Spinal cord (tissue), 10 donors: ENCODE data around the gene SPON1. TPM values are rescaled to one million over a fixed set of nuclear protein-coding genes. Genes with fewer than 3 reads are reported as not detected.
"Not testable (repeated sequence)": the region's sequence is repeated elsewhere in the genome, so short reads cannot be mapped to it uniquely, and the experiment has no call there.

ENCODE experiments used
- DNase-seq, 6 donors: peaks; one replicate each; pipeline versions ENCODE4 v3.0.0 to v3.0.0-alpha.2; 2013 to 2015; ENCODE audit warnings: low spot score in 6 of 6, low read depth in 4 of 6
- H3K27ac ChIP-seq: one replicate; pipeline ENCODE4 v1.5.1; 2013; ENCODE audit warnings: low read depth, low read length, control low read depth
- H3K27me3 ChIP-seq: one replicate; pipeline ENCODE4 v1.6.1; 2013; ENCODE audit warnings: low read length; ENCODE audit not compliant: control insufficient read depth, insufficient read depth
- H3K36me3 ChIP-seq: one replicate; pipeline ENCODE4 v1.6.1; 2013; ENCODE audit warnings: low read length; ENCODE audit not compliant: control insufficient read depth, insufficient read depth
- H3K4me1 ChIP-seq: one replicate; pipeline ENCODE4 v1.6.1; 2013; ENCODE audit warnings: low read length; ENCODE audit not compliant: control insufficient read depth, insufficient read depth
- H3K4me3 ChIP-seq: one replicate; pipeline ENCODE4 v1.5.1; 2013; ENCODE audit warnings: low read depth, low read length, control low read depth
- H3K9me3 ChIP-seq: one replicate; pipeline ENCODE4 v1.6.1; 2013; ENCODE audit warnings: low read length; ENCODE audit not compliant: control insufficient read depth, insufficient read depth
- WGBS: methylation state at CpG from one replicate; pipeline ENCODE4 v1.1.5; 2013; ENCODE audit warnings: missing lambda C conversion rate; ENCODE audit not compliant: insufficient coverage; 5-methylcytosine and 5-hydroxymethylcytosine counted together
- polyA plus RNA-seq, 2 donors: library from polyadenylated mRNA; unstranded; fragments of 120-200 nt; gene quantifications; one replicate each; pipeline ENCODE4 v1.2.1, GENCODE V29; 2013; ENCODE audit not compliant: insufficient read length in 2 of 2
- total RNA-seq, 2 donors: library from RNA; depleted of rRNA in 1 of 2; stranded (reverse); fragments of 120-200 nt in 1 of 2; fragments of >200 nt in 1 of 2; gene quantifications; one replicate each; pipeline versions ENCODE4 v1.2.3 to v1.2.4, GENCODE V29; 2013 to 2014
- donor health status: healthy.

Gene SPON1
- total and polyA plus RNA-seq, 4 donors: 84.4 to 193 (median 106) TPM

DNA sequence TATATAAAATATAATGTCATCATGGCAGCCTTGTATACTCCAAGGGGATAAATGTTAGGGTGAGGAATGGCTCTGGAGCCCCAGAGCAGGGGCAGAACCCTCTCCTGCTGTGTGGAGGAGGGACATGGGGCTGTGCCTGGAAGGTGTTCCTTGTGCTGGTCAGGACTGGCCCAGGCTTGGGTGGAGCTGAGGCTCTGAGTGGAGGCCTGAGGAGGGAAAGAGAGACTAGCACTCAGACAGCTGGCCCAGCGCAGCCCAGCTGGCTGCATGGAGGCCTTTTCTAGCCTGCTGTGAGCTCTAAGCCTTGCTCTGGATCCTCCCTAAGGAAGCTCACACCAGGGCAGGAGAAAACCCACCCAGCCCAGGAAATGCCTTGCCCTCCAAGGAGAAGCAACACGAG is 282.9 kb downstream of the SPON1 start:
- no peak for DNase-seq
- Histone ChIP-seq H3K27me3 (no peaks in the 10 kb centered on the region), H3K4me1 (peaks cover 49% of the 10 kb centered on the region), H3K9me3 (no peaks in the 10 kb centered on the region), H3K4me3 (no peak overlapping the region), H3K36me3 (peaks cover 11% of the 10 kb centered on the region), H3K27ac (no peak overlapping the region)
- WGBS: 88% methylated on average over 2 of the region's 2 CpGs

DNA sequence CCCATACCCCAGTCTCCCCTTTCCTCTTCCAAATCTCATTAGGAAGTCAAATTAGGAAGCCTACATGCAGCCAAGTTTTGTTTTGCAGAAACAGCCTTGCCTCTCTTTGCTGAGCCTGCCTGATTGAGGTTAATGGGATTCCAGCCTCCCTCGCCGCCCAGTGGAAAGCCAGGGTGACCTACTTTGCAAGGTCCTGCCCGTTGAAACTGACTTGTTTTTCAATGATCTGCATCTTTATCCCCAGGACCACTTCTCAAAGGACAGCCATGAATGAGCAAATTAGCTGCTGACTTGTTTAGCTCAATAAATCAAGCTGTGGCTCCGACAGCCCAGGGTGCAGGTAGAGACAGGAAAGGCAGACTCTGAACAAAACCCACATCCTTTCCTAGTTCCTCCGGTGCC is 286.1 kb downstream of the SPON1 start:
- Histone ChIP-seq H3K27ac (peak overlapping the region; percentile 70), H3K27me3 (no peaks in the 10 kb centered on the region), H3K4me3 (no peak overlapping the region), H3K4me1 (peaks cover 37% of the 10 kb centered on the region), H3K9me3 (no peaks in the 10 kb centered on the region), H3K36me3 (peaks cover 11% of the 10 kb centered on the region)
- 17% methylated on average over 5 of the region's 5 CpGs for WGBS
- peak in 3 of 6 donors; percentile 57 to 91 (median 90) for DNase-seq

DNA sequence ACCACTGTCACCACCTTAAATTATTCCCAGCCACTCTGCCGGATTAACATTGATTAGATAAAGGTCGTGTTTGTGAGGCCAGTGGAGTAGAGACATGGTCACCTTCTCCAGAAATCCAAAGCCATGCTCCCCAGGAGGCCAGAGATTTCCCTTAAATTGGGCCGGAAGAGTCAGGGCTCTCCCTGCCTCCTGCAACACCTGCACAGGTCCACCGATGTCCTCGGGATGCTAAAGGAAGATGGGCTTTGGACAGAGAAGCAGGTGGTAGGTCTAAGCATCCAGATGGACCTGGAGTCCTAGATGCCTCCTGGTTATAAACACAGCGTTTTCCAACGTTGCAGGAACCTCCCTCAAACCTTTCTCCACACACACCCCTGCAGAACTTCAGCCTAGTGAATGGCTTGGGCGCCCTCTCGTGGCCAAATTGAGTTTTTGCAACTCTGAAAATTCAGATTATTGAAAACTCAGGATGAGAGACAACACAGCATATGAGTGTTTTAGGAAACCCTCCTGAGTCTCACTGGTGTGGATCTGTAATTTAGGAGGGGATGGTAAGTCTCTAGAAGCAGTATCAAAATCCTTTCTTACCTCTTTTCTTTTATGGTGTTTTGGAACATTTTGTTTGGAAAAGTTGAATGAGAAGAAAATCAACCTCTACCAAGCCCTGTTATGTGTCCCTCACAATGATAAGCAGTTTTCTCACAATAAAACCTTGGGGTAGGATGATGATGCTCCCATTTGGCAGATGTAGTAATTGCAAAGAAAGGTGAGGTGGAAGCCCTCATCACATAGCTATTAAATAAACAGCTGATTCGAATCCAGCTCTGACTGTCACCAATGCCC is 286.8 kb downstream of the SPON1 start:
- H3K27ac ChIP-seq: peak overlapping the region; percentile 70
- WGBS: 0% methylated on average over 3 of the region's 10 CpGs
- peaks cover 11% of the 10 kb centered on the region for H3K36me3 ChIP-seq
- H3K27me3 ChIP-seq: no peaks in the 10 kb centered on the region
- H3K9me3 ChIP-seq: no peaks in the 10 kb centered on the region
- DNase-seq: peak in 4 of 6 donors; percentile 67 to 95 (median 81)
- no peak overlapping the region for H3K4me3 ChIP-seq
- H3K4me1 ChIP-seq: peaks cover 42% of the 10 kb centered on the region

DNA sequence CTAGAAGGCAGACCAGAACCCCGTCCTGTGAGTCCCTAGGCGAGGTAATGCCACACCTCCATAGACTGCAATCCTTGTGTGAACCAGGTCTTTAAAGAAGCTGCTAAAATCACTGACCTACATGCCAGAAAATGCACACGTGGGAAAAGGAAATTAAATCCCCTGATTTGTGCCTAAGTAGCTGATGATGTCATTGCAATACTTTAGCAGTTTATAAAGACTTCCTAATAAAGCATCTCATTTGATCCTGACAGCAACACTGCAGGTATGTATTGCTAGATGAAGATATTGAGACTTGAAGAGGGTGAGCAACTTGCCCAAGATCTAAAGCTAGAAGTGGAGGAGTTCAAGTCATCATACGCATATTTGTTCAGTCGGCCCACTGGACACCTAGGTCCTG is 289.2 kb downstream of the SPON1 start:
- no peak for DNase-seq
- WGBS: 91% methylated on average over 4 of the region's 5 CpGs

DNA sequence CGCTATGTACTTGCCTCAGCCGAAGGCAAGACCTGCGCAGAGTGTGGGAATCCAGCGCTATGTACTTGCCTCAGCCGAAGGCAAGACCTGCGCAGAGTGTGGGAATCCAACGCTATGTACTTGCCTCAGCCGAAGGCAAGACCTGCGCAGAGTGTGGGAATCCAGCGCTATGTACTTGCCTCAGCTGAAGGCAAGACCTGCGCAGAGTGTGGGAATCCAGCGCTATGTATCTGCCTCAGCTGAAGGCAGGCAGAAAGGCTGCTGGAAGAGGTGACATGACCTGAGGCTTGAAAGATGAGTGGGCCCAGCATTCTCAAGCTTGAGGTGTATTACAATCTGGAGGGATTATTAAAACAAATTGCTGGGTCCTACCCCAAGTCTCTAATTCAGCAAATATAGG is 290.0 kb downstream of the SPON1 start:
- not testable (repeated sequence) for DNase-seq, H3K9me3 ChIP-seq, H3K27ac ChIP-seq, H3K27me3 ChIP-seq, H3K4me3 ChIP-seq
- peaks cover 10% of the 10 kb centered on the region for H3K36me3 ChIP-seq
- WGBS: 100% methylated on average over 2 of the region's 12 CpGs
- peaks cover 30% of the 10 kb centered on the region for H3K4me1 ChIP-seq

More for the DNA sequence above, 289.2 kb downstream of the SPON1 start:
- H3K4me3 ChIP-seq: no peak overlapping the region
- H3K27ac ChIP-seq: no peak overlapping the region
- H3K27me3 ChIP-seq: no peaks in the 10 kb centered on the region
- peaks cover 10% of the 10 kb centered on the region for H3K36me3 ChIP-seq
- H3K4me1 ChIP-seq: peaks cover 36% of the 10 kb centered on the region
- H3K9me3 ChIP-seq: no peaks in the 10 kb centered on the region

DNA sequence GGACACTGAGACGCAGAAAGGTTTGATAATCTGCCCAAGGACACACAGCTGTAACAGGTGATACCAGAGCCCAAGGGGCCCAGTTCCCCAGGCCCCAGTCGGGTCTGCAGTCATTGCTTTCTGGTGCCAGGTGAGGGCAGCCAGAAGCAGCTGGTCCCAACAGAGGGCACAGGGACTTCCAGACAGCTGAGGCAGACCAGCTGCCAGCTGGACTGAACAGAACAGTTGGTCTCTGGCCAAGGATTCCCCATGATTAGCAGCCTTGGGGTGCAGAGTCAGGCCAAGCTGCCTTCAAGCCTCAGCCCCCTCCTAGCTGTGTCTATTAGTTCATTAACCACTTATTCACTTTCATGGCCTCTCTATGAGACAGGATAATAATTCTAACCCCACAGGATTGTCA is 290.9 kb downstream of the SPON1 start:
- Histone ChIP-seq H3K4me1 (peaks cover 25% of the 10 kb centered on the region), H3K9me3 (no peaks in the 10 kb centered on the region), H3K27ac (no peak overlapping the region), H3K4me3 (no peak overlapping the region), H3K36me3 (peaks cover 14% of the 10 kb centered on the region), H3K27me3 (no peaks in the 10 kb centered on the region)
- DNase-seq: peak in 2 of 6 donors; percentile 76 to 82
- 29% methylated on average over 2 of the region's 2 CpGs for WGBS

DNA sequence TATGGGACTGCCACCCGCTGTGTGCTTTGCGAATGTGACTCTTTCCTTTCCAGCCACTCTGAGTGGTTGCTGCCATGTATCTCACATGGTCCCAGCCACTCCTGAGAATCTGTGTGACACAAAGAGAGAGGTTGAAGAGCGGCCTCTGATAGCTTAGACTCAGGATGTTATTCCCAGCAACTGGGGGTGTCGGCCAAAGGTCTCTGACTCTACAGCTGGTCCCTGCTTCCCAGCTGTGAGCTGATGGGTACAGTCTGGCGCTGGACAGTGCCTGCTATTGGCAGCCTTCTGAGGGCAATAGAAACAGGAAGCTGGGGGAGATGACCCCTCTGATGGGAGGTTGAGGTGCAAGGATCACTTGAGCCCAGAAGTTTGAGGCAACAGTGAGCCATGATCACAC is 291.3 kb downstream of the SPON1 start:
- H3K27ac ChIP-seq: no peak overlapping the region
- peaks cover 14% of the 10 kb centered on the region for H3K36me3 ChIP-seq
- H3K4me3 ChIP-seq: no peak overlapping the region
- H3K4me1 ChIP-seq: peaks cover 23% of the 10 kb centered on the region
- no peaks in the 10 kb centered on the region for H3K9me3 ChIP-seq
- no peak for DNase-seq
- H3K27me3 ChIP-seq: no peaks in the 10 kb centered on the region
- 67% methylated on average over 5 of the region's 5 CpGs for WGBS

DNA sequence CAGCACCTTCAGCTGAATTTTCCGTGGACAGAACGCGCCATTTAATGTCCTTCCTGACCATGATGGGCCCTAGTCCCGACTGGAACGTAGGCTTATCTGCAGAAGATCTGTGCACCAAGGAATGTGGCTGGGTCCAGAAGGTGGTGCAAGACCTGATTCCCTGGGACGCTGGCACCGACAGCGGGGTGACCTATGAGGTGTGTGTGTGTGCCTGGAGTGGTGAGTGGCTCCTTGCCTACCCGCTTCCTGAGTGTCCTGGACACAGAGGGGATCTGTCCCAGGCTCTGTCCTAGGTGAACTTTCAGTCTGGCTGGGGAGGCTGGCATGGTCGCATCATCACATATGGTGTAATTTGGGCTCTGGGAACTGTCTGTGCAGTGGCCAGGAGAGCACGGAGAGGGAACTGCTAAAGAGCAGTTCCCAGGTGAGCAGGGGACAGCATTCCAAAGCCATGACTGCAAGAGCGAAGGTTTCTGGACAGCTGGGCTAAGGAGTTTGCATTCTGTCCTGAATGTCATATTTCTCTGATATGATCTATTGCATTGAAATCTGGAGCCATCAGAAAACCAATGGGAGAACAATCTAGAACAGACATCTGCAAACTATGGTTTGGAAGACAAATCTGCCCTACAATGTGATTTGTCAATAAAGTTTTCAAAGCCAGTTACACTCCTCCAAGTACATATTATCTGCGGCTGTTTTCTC is 292.2 kb downstream of the SPON1 start:
- H3K4me1 ChIP-seq: peaks cover 24% of the 10 kb centered on the region
- H3K9me3 ChIP-seq: no peaks in the 10 kb centered on the region
- no peak overlapping the region for H3K27ac ChIP-seq
- DNase-seq: no peak
- H3K27me3 ChIP-seq: no peaks in the 10 kb centered on the region
- 94% methylated on average over 12 of the region's 13 CpGs for WGBS
- peaks cover 22% of the 10 kb centered on the region for H3K36me3 ChIP-seq
- H3K4me3 ChIP-seq: no peak overlapping the region

DNA sequence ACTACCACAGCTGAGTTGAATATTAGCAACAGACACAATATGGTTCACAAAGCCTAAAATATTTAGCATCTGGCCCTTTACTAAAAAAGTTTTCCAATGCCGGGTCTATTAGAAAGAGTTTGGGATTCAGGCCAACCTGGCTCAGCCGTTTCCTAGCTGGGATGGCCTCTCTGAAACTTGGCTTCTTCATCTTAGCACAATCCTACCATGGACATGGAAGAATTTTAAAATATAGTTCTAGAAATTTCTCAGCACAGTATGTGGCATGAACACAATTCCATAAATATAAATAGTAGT is 292.7 kb downstream of the SPON1 start:
- Histone ChIP-seq H3K27me3 (no peaks in the 10 kb centered on the region), H3K9me3 (no peaks in the 10 kb centered on the region), H3K27ac (no peak overlapping the region), H3K4me3 (no peak overlapping the region), H3K4me1 (peaks cover 24% of the 10 kb centered on the region), H3K36me3 (peaks cover 22% of the 10 kb centered on the region)
- no peak for DNase-seq
- no CpG with 5 or more reads among the region's 2 CpGs for WGBS
